Keratinocyte (primary cell): Measurements from ENCODE around the gene TARS3. TPM values are rescaled to one million over a fixed set of nuclear protein-coding genes. Genes with fewer than 3 reads are reported as not detected.

ENCODE experiments used
- DNase-seq: peaks from one replicate; pipeline ENCODE4 v3.0.0-alpha.2; 2011; ENCODE audit warnings: low read depth, missing footprints, low spot score
- FAIRE-seq: peaks from 2 replicates; lab custom pipeline; 2011; peaks lifted over from hg19 to GRCh38; lab: Jason Lieb, UNC
- H2AFZ ChIP-seq: 2 replicates; pipeline ENCODE4 v1.6.0; 2012; ENCODE audit warnings: low read length, control low read depth, inconsistent platforms; ENCODE audit not compliant: control insufficient read depth
- H3K27ac ChIP-seq: 2 replicates; pipeline ENCODE4 v1.5.1; 2011; ENCODE audit warnings: low read length; ENCODE audit not compliant: control insufficient read depth, insufficient read depth
- H3K27me3 ChIP-seq: 3 replicates; pipeline ENCODE4 v1.6.0; 2011; ENCODE audit warnings: low read length; ENCODE audit not compliant: control insufficient read depth, insufficient read depth; ENCODE audit errors: extremely low read depth
- H3K36me3 ChIP-seq, 2 experiments: 2 replicates in 1 of 2; 3 replicates in 1 of 2; pipeline ENCODE4 v1.5.1; 2011; ENCODE audit warnings: low read length in 2 of 2, mild to moderate bottlenecking in 1 of 2; ENCODE audit not compliant: control insufficient read depth in 2 of 2, insufficient read depth in 2 of 2; ENCODE audit errors: extremely low read depth in 1 of 2
- H3K4me1 ChIP-seq: 3 replicates; pipeline ENCODE4 v1.5.1; 2011; ENCODE audit warnings: low read length; ENCODE audit not compliant: control insufficient read depth, insufficient read depth; ENCODE audit errors: extremely low read depth
- H3K4me2 ChIP-seq: 3 replicates; pipeline ENCODE4 v1.6.0; 2011; ENCODE audit warnings: low read depth, low read length; ENCODE audit not compliant: control insufficient read depth, insufficient read depth; ENCODE audit errors: extremely low read depth
- H3K4me3 ChIP-seq, 3 experiments: fragments of 200-600 bp in 1 of 3; sonication (generic) in 1 of 3; 2 replicates in 2 of 3; 3 replicates in 1 of 3; pipeline ENCODE4 v1.5.1; 2011 to 2016; ENCODE audit warnings: low read length in 3 of 3, mild to moderate bottlenecking in 3 of 3, control low read depth in 2 of 3, inconsistent platforms in 1 of 3, low read depth in 1 of 3, mixed read lengths in 1 of 3, mixed run types in 1 of 3, moderate library complexity in 1 of 3; ENCODE audit not compliant: control insufficient read depth in 2 of 3, insufficient read depth in 2 of 3; ENCODE audit errors: extremely low read depth in 1 of 3
- H3K79me2 ChIP-seq: 2 replicates; pipeline ENCODE4 v1.6.0; 2012; ENCODE audit warnings: low read length; ENCODE audit not compliant: control insufficient read depth, insufficient read depth
- H3K9ac ChIP-seq: 3 replicates; pipeline ENCODE4 v1.6.0; 2011; ENCODE audit warnings: low read length; ENCODE audit not compliant: control insufficient read depth, insufficient read depth; ENCODE audit errors: extremely low read depth
- H3K9me1 ChIP-seq: 3 replicates; pipeline ENCODE4 v1.6.0; 2011; ENCODE audit warnings: low read length; ENCODE audit not compliant: control insufficient read depth, insufficient read depth; ENCODE audit errors: extremely low read depth
- H3K9me3 ChIP-seq: 2 replicates; pipeline ENCODE4 v1.5.1; 2012; ENCODE audit warnings: low read depth, low read length; ENCODE audit not compliant: control insufficient read depth
- H4K20me1 ChIP-seq: 3 replicates; pipeline ENCODE4 v1.6.0; 2011; ENCODE audit warnings: low read length; ENCODE audit not compliant: control insufficient read depth, insufficient read depth; ENCODE audit errors: extremely low read depth
- CTCF ChIP-seq, 3 experiments: IDR thresholded peaks in 1 of 3; conservative IDR thresholded peaks in 1 of 3; optimal IDR thresholded peaks in 1 of 3; 2 replicates in 2 of 3; 3 replicates in 1 of 3; pipeline versions ENCODE3 to v1.5.1; 2011; ENCODE audit warnings: low read length in 3 of 3, mild to moderate bottlenecking in 3 of 3, moderate library complexity in 2 of 3, control low read depth in 1 of 3, inconsistent platforms in 1 of 3; ENCODE audit not compliant: insufficient read depth in 2 of 3; ENCODE audit errors: extremely low read depth in 1 of 3
- EZH2 ChIP-seq: IDR thresholded peaks from one replicate; pipeline ENCODE4 v1.6.1; 2012; ENCODE audit warnings: inconsistent platforms, mild to moderate bottlenecking, low read length, moderate library complexity
- dilution Hi-C: fragments of 300-500 bp; cut with MboI; formaldehyde crosslinking; loops from one replicate; pipeline ENCODE4 v1.7.0; 2020; ENCODE audit warnings: low sequenced_read_pairs; ENCODE audit not compliant: extremely low pct_ligation_motif_present
- polyA plus RNA-seq, 5 experiments: library from polyadenylated mRNA; depleted of rRNA in 3 of 5; stranded (reverse) in 3 of 5; stranded (forward) in 1 of 5; unstranded in 1 of 5; fragments of >200 nt; gene quantifications; 1 replicate in 1 of 5; 2 replicates in 3 of 5; 3 replicates in 1 of 5; pipeline versions ENCODE4 v1.2.1 to v1.2.3, GENCODE V29; 2011 to 2012; ENCODE audit warnings: missing spikeins in 2 of 5, low read depth in 1 of 5, low replicate concordance in 1 of 5

Gene TARS3
- polyA plus RNA-seq, 1 donor (not counting 4 experiments of a cell fraction or from before 2014, with no cell fraction given): 3.9 TPM

- H3K27ac ChIP-seq: peak overlapping the region; percentile 49
- peak overlapping the region; percentile 25 for H2AFZ ChIP-seq
- H3K9me1 ChIP-seq: no peaks in the 10 kb centered on the region
- H3K27me3 ChIP-seq: no peaks in the 10 kb centered on the region
- no peak overlapping the region for H3K4me3 ChIP-seq
- H3K9ac ChIP-seq: peak overlapping the region; percentile 9
- peak; percentile 88 for FAIRE-seq
- H3K79me2 ChIP-seq: no peaks in the 10 kb centered on the region
- no peak for TF ChIP-seq CTCF (optimal IDR thresholded peaks at IDR 0.05 in 1 of 3, IDR thresholded peaks at IDR 0.05 in 1 of 3, conservative IDR thresholded peaks at IDR 0.05 in 1 of 3; ENCODE audit: extremely low read depth in 1 of 3, insufficient read depth in 2 of 3, low read length in 3 of 3)
- no peak for TF ChIP-seq EZH2
- dilution Hi-C loops: no loop called here
- no peaks in the 10 kb centered on the region for H4K20me1 ChIP-seq
- no peak for DNase-seq
- peaks cover 0 to 7% of the 10 kb centered on the region in 2 experiments for H3K36me3 ChIP-seq
- no peaks in the 10 kb centered on the region for H3K9me3 ChIP-seq
- peak overlapping the region; percentile 49 for H3K4me2 ChIP-seq
- peaks cover 15% of the 10 kb centered on the region for H3K4me1 ChIP-seq
These were observed 49.3 kb downstream of the TARS3 start for GRCh38 chr15:101675015-101675414.

DNA sequence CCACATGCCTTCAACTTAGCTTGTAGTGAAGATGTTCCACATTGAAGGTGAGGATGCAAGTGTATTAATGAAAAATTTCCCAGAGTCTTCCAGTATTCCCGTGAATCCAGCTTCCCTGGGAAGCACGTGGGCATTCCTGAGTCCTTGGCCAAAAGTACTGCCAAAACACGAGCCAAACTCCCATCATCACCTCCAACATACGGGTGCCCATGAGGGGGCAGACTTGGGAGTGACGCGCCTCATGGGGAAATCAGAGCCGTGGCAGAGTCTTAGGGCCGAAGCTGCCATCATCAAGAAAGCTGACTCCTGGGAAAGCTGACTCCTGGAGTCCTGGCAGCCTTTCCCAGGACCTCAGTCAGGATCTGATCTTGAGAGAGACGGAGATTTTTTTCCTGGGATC, 52.0 kb downstream of the TARS3 start:
- dilution Hi-C loops: no loop called here
- peaks cover 0 to 5% of the 10 kb centered on the region in 2 experiments for H3K36me3 ChIP-seq

More for the DNA sequence above, 52.0 kb downstream of the TARS3 start:
- Histone ChIP-seq H3K9ac (no peak overlapping the region), H3K9me1 (no peaks in the 10 kb centered on the region), H3K4me1 (peaks cover 15% of the 10 kb centered on the region), H4K20me1 (no peaks in the 10 kb centered on the region), H3K79me2 (no peaks in the 10 kb centered on the region), H2AFZ (no peak overlapping the region), H3K4me2 (no peak overlapping the region), H3K27me3 (no peaks in the 10 kb centered on the region), H3K9me3 (no peaks in the 10 kb centered on the region), H3K4me3 (no peak overlapping the region), H3K27ac (no peak overlapping the region)
- DNase-seq (no peak), FAIRE-seq (no peak)
- no peak for TF ChIP-seq CTCF (optimal IDR thresholded peaks at IDR 0.05 in 1 of 3, IDR thresholded peaks at IDR 0.05 in 1 of 3, conservative IDR thresholded peaks at IDR 0.05 in 1 of 3; ENCODE audit: extremely low read depth in 1 of 3, insufficient read depth in 2 of 3, low read length in 3 of 3)
- no peak for TF ChIP-seq EZH2
